ENCODE measurements around the gene PPP1R1B.

The PPP1R1B gene

DNA sequence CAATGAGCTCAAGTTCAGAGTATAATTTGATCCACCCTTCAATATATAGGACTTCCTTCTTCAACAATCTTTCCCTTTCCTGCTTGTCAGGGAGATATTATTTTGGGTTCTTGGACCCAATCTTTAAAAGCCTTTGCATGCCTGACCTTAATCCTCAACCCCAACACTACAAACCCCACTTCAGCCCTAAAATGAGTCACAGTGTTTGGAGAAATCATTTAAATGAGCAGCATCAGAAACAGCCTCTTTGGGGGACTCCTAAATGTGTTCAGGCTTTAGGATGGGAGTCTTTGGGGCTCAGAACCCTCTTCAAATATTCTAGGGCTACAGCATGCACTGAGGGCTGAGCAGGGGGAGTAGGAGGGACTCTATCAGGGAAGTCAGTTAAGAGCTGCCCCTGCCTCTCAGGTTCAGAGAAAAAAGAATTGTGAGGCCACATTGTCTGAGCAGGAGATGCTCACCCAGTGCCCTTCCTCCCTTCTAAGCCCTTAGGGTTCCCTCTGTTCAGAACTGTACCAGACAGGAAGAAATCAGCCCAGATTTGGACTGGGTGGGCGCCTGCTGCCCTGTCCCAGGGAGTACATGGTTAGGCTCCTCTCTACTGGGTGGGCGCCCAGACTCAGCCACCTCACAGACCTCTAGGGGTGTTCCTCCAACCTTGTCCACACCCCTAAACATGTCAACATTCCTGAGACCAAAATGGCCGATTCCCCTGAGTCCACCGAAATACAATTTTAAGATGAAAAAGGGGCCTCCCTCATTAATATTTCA is 24.0 kb upstream of the PPP1R1B start:
- TF ChIP-seq CTCF (IDR thresholded peaks at IDR 0.05; ENCODE audit: low read depth, low read length) = no peak
- Histone ChIP-seq H3K9me3 (ENCODE audit: severe bottlenecking) (no peaks in the 10 kb centered on the region), H3K36me3 (no peaks in the 10 kb centered on the region), H3K27me3 (ENCODE audit: insufficient read depth, low read depth, severe bottlenecking) (peaks cover 100% of the 10 kb centered on the region), H3K4me3 (ENCODE audit: low read depth, low read length) (no peak overlapping the region), H3K27ac (no peak overlapping the region)
- DNase-seq = no peak

- Histone ChIP-seq H3K27me3 (ENCODE audit: insufficient read depth, low read depth, severe bottlenecking) (peaks cover 100% of the 10 kb centered on the region), H3K4me3 (ENCODE audit: low read depth, low read length) (no peak overlapping the region), H3K36me3 (no peaks in the 10 kb centered on the region), H3K27ac (no peak overlapping the region), H3K9me3 (ENCODE audit: severe bottlenecking) (no peaks in the 10 kb centered on the region)
- DNase-seq = no peak
- no peak for TF ChIP-seq CTCF (IDR thresholded peaks at IDR 0.05; ENCODE audit: low read depth, low read length)
Observed at GRCh38 chr17:39603304-39604016, 23.3 kb upstream of the PPP1R1B start.

DNA sequence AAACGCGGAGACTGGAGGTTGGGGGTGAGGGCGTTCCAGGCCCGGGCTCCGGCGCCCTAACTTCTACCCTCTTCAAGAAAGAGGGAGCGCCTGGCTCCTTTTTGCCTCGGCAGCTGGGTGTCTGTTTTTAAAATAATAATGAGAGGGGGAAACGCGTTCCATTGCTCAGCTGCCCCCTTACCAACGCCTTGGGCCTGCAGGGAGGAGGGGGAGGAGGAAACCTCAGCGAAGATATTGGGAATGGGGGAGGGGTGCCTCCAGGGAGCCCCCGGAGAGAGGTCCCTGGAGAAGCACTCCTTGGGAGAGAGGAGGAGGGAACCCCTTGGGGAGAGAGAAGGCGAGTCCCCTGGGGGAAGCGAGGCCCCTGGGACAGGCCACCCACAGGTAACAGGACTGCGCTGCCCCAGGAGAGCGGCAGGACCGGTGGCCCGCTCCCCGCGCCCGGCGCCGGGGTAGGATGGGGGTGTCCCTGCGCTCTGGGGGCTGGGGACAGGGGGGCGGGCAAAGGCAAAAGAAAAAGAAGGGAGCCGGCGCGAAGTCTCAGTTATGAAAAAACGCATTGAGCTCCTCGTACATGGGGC is 21.8 kb upstream of the PPP1R1B start:
- no peak for TF ChIP-seq CTCF (IDR thresholded peaks at IDR 0.05; ENCODE audit: low read depth, low read length)
- Histone ChIP-seq H3K4me3 (ENCODE audit: low read depth, low read length) (no peak overlapping the region), H3K9me3 (ENCODE audit: severe bottlenecking) (no peaks in the 10 kb centered on the region), H3K27me3 (ENCODE audit: insufficient read depth, low read depth, severe bottlenecking) (peaks cover 100% of the 10 kb centered on the region), H3K27ac (no peak overlapping the region), H3K36me3 (no peaks in the 10 kb centered on the region)
- DNase-seq = no peak

DNA sequence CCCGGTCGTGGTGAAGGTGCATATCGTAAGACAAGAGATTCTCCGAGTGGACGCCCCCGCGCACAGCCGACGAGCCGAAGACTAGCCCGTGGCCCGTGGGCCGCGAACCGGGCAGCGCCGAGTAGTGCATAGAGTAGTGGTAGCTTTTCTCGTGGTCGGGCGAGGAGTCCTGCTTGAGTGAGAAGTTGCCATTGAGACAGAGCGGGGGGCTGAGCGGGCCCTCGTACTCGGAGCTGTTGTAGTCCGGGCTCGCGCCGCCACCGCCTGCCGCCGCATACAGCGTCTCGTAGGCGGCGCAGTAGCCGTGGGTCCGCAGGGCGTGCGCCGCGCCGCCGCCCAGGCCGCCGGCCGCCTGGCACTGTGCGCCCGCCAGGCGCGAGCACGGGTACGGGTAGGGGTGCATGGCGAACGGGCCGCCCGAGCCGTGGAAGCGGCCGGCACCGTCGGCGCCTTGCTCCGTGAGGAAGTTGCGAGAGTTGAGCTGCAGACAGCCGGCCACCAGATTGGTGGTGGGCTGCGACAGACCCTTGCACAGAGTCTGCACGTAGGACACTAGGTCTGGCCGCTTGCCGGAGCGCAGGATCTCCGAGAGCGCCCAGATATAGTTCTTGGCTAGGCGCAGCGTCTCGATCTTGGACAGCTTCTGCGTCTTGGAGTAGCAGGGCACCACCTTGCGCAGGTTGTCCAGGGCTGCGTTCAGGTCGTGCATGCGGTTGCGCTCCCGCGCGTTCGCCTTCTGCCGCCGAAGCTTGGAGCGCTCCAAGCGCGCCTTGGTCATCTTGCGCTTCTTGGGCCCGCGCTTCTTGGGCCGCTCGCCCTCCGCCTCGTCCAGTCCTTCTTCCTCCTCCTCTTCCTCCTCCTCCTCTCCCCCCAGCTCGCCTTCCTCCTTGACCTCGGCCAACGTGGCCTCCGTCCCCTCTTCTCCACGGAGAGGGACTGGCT is 21.0 kb upstream of the PPP1R1B start:
- peaks cover 100% of the 10 kb centered on the region for H3K27me3 ChIP-seq (ENCODE audit: insufficient read depth, low read depth, severe bottlenecking)
- DNase-seq = no peak
- H3K9me3 ChIP-seq (ENCODE audit: severe bottlenecking) = no peaks in the 10 kb centered on the region
- H3K4me3 ChIP-seq (ENCODE audit: low read depth, low read length) = no peak overlapping the region
- no peak for TF ChIP-seq CTCF (IDR thresholded peaks at IDR 0.05; ENCODE audit: low read depth, low read length)
- H3K36me3 ChIP-seq = no peaks in the 10 kb centered on the region
- H3K27ac ChIP-seq = no peak overlapping the region

DNA sequence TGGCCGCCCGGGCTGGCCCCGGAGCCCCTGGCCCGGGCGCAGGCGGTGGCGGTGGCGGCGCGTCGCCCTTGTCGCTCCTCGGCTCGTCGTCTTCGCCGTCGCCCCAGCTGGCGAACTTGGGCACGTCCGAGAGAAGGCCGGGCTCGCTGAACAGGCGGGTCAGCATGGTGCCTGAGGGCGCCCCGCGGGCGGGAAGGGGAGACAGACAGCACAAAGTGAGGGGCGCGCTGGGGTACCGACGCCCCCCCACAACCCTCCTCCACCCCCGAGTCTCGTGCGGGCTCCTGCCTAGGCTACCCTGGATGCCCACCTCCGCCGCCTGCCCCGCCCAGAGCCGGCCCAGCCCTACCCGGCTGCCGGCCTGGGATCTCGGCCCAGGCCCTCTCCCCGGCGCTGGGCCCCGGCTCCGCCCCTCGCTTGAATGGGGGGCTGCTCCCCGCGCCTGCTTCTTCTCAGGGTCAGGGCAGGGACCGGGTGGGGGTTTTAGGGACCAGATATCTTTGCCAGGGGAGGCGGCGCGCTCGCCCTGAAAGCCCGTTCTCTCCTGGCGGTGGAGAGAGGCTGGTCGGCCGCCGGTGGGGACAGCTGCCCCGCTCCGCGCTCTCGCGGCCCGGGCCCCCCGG is 20.2 kb upstream of the PPP1R1B start:
- DNase-seq = no peak
- H3K9me3 ChIP-seq (ENCODE audit: severe bottlenecking) = no peaks in the 10 kb centered on the region
- H3K36me3 ChIP-seq = no peaks in the 10 kb centered on the region
- TF ChIP-seq CTCF (IDR thresholded peaks at IDR 0.05; ENCODE audit: low read depth, low read length) = no peak
- peaks cover 100% of the 10 kb centered on the region for H3K27me3 ChIP-seq (ENCODE audit: insufficient read depth, low read depth, severe bottlenecking)
- no peak overlapping the region for H3K4me3 ChIP-seq (ENCODE audit: low read depth, low read length)
- no peak overlapping the region for H3K27ac ChIP-seq
